Suprapubic skin (tissue), 4 donors: ENCODE results near the gene TOMM40L. TPM values are rescaled to one million over a fixed set of nuclear protein-coding genes. Genes with fewer than 3 reads are reported as not detected.

ENCODE experiments used
- DNase-seq, 2 donors: peaks; one replicate each; pipeline ENCODE4 v3.0.0-alpha.2; 2019; ENCODE audit warnings: low spot score in 2 of 2
- H3K27ac ChIP-seq: fragments of 200-600 bp; sonication (generic); one replicate; pipeline ENCODE4 v1.5.1; 2019
- H3K27me3 ChIP-seq: fragments of 200-600 bp; sonication (generic); one replicate; pipeline ENCODE4 v1.5.1; 2019
- H3K36me3 ChIP-seq: fragments of 200-600 bp; sonication (generic); one replicate; pipeline ENCODE4 v1.5.1; 2019
- H3K4me1 ChIP-seq: fragments of 200-600 bp; sonication (generic); one replicate; pipeline ENCODE4 v1.5.1; 2019
- H3K4me3 ChIP-seq: fragments of 200-600 bp; sonication (generic); one replicate; pipeline ENCODE4 v1.5.1; 2019; ENCODE audit warnings: mild to moderate bottlenecking
- H3K9me3 ChIP-seq: fragments of 200-600 bp; sonication (generic); one replicate; pipeline ENCODE4 v1.5.1; 2019
- CTCF ChIP-seq, 2 donors: fragments of 200-600 bp in 1 of 2; fragments of 450-650 bp in 1 of 2; sonication (generic) in 1 of 2; IDR thresholded peaks; one replicate each; pipeline ENCODE4 v1.5.1; 2016 to 2019; ENCODE audit warnings: antibody characterized with exemption in 2 of 2, mild to moderate bottlenecking in 1 of 2, moderate library complexity in 1 of 2
- EP300 ChIP-seq: sonication (generic); formaldehyde crosslinking; IDR thresholded peaks from one replicate; pipeline ENCODE4 v1.6.1; 2017; ENCODE audit warnings: antibody characterized with exemption
- POLR2A ChIP-seq, 2 donors: fragments of 450-650 bp; IDR thresholded peaks; one replicate each; pipeline ENCODE4 v1.6.1; 2017; ENCODE audit warnings: antibody characterized with exemption in 2 of 2, mild to moderate bottlenecking in 2 of 2, moderate library complexity in 2 of 2
- POLR2AphosphoS5 ChIP-seq, 3 donors: sonication (generic); formaldehyde crosslinking; IDR thresholded peaks; one replicate each; pipeline ENCODE4 v1.6.1; 2017; ENCODE audit warnings: antibody characterized with exemption in 3 of 3
- WGBS: methylation state at CpG from one replicate; pipeline ENCODE4 v1.1.5; 2018; 5-methylcytosine and 5-hydroxymethylcytosine counted together
- total RNA-seq, 4 donors: library from RNA; depleted of rRNA; stranded (reverse); fragments of >200 nt; gene quantifications; one replicate each; pipeline ENCODE4 v1.1.0, GENCODE V29; 2016

Gene TOMM40L
- total RNA-seq, 4 donors from 2014 or later, result 6.7 to 21.0 (median 8.7) TPM

DNA sequence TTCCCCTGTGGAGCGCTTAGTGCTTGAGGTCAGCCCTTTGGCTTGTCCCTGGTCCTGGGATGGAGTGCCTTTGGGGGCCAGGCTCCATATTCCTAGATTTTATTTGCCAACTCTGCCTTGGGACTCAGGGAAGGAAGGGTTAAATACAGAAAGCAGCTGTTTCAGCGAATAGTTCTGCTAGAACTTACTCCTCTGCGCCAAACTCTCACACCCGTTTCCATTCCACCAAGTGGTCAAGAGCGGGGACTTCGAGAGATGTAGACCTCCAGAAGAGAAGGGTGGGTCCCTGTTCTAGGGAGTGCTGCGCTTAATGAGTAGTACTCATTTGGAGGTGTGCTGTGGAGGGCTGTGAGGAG is 704 bp upstream of the TOMM40L start:
- WGBS, result 65% methylated on average over 7 of the region's 7 CpGs
- Histone ChIP-seq H3K4me1 (peaks cover 28% of the 10 kb centered on the region), H3K27me3 (no peaks in the 10 kb centered on the region), H3K36me3 (peaks cover 21% of the 10 kb centered on the region), H3K4me3 (no peak overlapping the region), H3K27ac (peak overlapping the region; percentile 0), H3K9me3 (no peaks in the 10 kb centered on the region)
- DNase-seq, result no peak
- no peak for TF ChIP-seq EP300
- no peak for TF ChIP-seq POLR2A (IDR thresholded peaks at IDR 0.05)
- TF ChIP-seq CTCF (IDR thresholded peaks at IDR 0.05), result no peak
- TF ChIP-seq POLR2AphosphoS5 (IDR thresholded peaks at IDR 0.05), result no peak

GRCh38 chr1:161226320-161226711 is 456 bp downstream of the TOMM40L start:
- no peaks in the 10 kb centered on the region for H3K9me3 ChIP-seq
- H3K36me3 ChIP-seq, result peaks cover 32% of the 10 kb centered on the region
- TF ChIP-seq EP300 (no peak), POLR2A (IDR thresholded peaks at IDR 0.05) (no peak), POLR2AphosphoS5 (IDR thresholded peaks at IDR 0.05) (no peak), CTCF (IDR thresholded peaks at IDR 0.05) (no peak)
- H3K4me1 ChIP-seq, result peaks cover 28% of the 10 kb centered on the region
- peak overlapping the region; percentile 54 for H3K4me3 ChIP-seq
- H3K27ac ChIP-seq, result no peak overlapping the region
- no peak for DNase-seq
- no peaks in the 10 kb centered on the region for H3K27me3 ChIP-seq
- WGBS, result 5% methylated on average over 13 of the region's 15 CpGs

DNA sequence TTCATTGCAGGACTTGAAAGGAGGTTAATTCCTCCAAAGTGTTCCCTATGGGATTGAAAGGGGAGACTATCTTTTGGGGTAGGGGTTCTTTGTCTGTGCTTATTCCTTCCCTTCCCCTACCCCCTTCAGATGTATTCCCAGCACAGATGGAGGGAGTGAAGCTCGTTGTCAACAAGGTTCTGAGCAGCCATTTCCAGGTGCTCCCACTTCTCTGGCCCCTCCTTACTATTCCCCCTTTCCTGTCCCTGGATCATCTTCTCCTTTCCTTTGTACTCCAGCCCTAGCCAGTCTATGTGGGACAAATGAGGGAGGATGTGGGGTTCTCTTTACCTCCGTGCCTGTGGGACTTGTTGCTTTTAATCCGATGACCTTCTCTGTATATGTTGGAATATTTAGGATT is 899 bp downstream of the TOMM40L start:
- H3K36me3 ChIP-seq, result peaks cover 35% of the 10 kb centered on the region
- 69% methylated on average over 3 of the region's 3 CpGs for WGBS
- TF ChIP-seq CTCF (IDR thresholded peaks at IDR 0.05), result no peak
- TF ChIP-seq POLR2A (IDR thresholded peaks at IDR 0.05), result no peak
- no peak for TF ChIP-seq EP300
- no peak for TF ChIP-seq POLR2AphosphoS5 (IDR thresholded peaks at IDR 0.05)
- peak overlapping the region; percentile 54 for H3K4me3 ChIP-seq
- H3K4me1 ChIP-seq, result peaks cover 28% of the 10 kb centered on the region
- no peaks in the 10 kb centered on the region for H3K27me3 ChIP-seq
- H3K27ac ChIP-seq, result no peak overlapping the region
- H3K9me3 ChIP-seq, result no peaks in the 10 kb centered on the region
- no peak for DNase-seq

- Histone ChIP-seq H3K27ac (no peak overlapping the region), H3K4me3 (peak overlapping the region; percentile 54), H3K4me1 (peaks cover 28% of the 10 kb centered on the region), H3K36me3 (peaks cover 35% of the 10 kb centered on the region), H3K9me3 (no peaks in the 10 kb centered on the region), H3K27me3 (no peaks in the 10 kb centered on the region)
- no peak for TF ChIP-seq POLR2A (IDR thresholded peaks at IDR 0.05)
- TF ChIP-seq EP300, result no peak
- TF ChIP-seq CTCF (IDR thresholded peaks at IDR 0.05), result peak; percentile 78 to 91
- WGBS, result 36% methylated on average over 11 of the region's 11 CpGs
- DNase-seq, result peak; percentile 89 to 94
Measured at GRCh38 chr1:161227196-161227871, 1.5 kb downstream of the TOMM40L start.

GRCh38 chr1:161228032-161228431 is 2.2 kb downstream of the TOMM40L start:
- WGBS, result 90% methylated on average over 7 of the region's 7 CpGs
- H3K27ac ChIP-seq, result no peak overlapping the region

More at GRCh38 chr1:161228032-161228431, 2.2 kb downstream of the TOMM40L start:
- TF ChIP-seq CTCF (IDR thresholded peaks at IDR 0.05) (no peak), POLR2AphosphoS5 (IDR thresholded peaks at IDR 0.05) (no peak), POLR2A (IDR thresholded peaks at IDR 0.05) (no peak), EP300 (no peak)
- Histone ChIP-seq H3K9me3 (no peaks in the 10 kb centered on the region), H3K27me3 (no peaks in the 10 kb centered on the region), H3K4me3 (no peak overlapping the region), H3K36me3 (peaks cover 35% of the 10 kb centered on the region), H3K4me1 (peaks cover 28% of the 10 kb centered on the region)
- DNase-seq, result no peak
